GM18873 (cell line): ENCODE data around the gene ADARB2.
"Not testable (repeated sequence)": the region's sequence is repeated elsewhere in the genome, so short reads cannot be mapped to it uniquely, and the experiment has no call there.

Experiments used
- ATAC-seq: cut with Tn5 transposase; IDR thresholded peaks from one replicate; pipeline ENCODE4 v1.9.1; 2021; ENCODE audit warnings: mild to moderate bottlenecking, moderate library complexity, moderate number of reproducible peaks; ENCODE audit not compliant: unreplicated experiment, low FRiP score

The ADARB2 gene

GRCh38 chr10:1419796-1420610 lies 317.3 kb downstream of the ADARB2 start:
- no peak for ATAC-seq

- ATAC-seq = no peak
Observed at GRCh38 chr10:1418031-1418550, 319.2 kb downstream of the ADARB2 start.

GRCh38 chr10:1417574-1417973 lies 319.8 kb downstream of the ADARB2 start:
- ATAC-seq = no peak

GRCh38 chr10:1416456-1417037 lies 320.8 kb downstream of the ADARB2 start:
- ATAC-seq = no peak

- no peak for ATAC-seq
Observed at GRCh38 chr10:1414893-1415292, 322.4 kb downstream of the ADARB2 start.

GRCh38 chr10:1414346-1414745 lies 323.0 kb downstream of the ADARB2 start:
- not testable (repeated sequence) for ATAC-seq

- no peak for ATAC-seq
Observed at GRCh38 chr10:1413823-1414222, 323.5 kb downstream of the ADARB2 start.

- no peak for ATAC-seq
Observed at GRCh38 chr10:1413256-1413655, 324.1 kb downstream of the ADARB2 start.

- ATAC-seq = no peak
Observed at GRCh38 chr10:1412531-1413189, 324.7 kb downstream of the ADARB2 start.

- ATAC-seq = no peak
Observed at GRCh38 chr10:1411956-1412355, 325.4 kb downstream of the ADARB2 start.

GRCh38 chr10:1411451-1411850 lies 325.9 kb downstream of the ADARB2 start:
- ATAC-seq = no peak

- no peak for ATAC-seq
Observed at GRCh38 chr10:1410469-1411395, 326.6 kb downstream of the ADARB2 start.

- no peak for ATAC-seq
Observed at GRCh38 chr10:1410032-1410431, 327.3 kb downstream of the ADARB2 start.

- no peak for ATAC-seq
Observed at GRCh38 chr10:1409392-1409791, 327.9 kb downstream of the ADARB2 start.

GRCh38 chr10:1408651-1409367 lies 328.5 kb downstream of the ADARB2 start:
- no peak for ATAC-seq

GRCh38 chr10:1406967-1407945 lies 330.1 kb downstream of the ADARB2 start:
- no peak for ATAC-seq

GRCh38 chr10:1406132-1406966 lies 331.0 kb downstream of the ADARB2 start:
- no peak for ATAC-seq
